Measurements from ENCODE around the gene BBS2.
A peak's percentile ranks its signal among the peaks of the same experiment; 100 is the strongest.

The BBS2 gene

DNA sequence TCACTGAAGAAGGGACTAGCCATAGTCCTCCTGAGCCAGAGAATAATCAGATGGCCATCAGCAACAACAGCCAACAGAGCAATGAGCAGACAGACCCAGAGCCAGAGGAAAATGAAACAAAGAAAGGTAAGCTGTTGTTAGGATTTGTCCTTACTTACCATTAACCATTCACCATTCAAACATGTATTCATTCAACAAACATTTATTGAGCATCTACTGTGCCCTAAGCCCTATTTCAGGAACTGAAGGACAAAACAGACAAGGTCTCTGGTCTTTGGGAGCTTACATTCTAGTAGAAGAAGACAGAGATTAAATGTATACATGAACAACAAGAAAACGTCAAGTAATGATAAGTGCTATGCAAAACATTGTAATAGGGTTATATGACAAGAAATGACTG, 49.2 kb downstream of the BBS2 start:
- no peak for DNase-seq

DNA sequence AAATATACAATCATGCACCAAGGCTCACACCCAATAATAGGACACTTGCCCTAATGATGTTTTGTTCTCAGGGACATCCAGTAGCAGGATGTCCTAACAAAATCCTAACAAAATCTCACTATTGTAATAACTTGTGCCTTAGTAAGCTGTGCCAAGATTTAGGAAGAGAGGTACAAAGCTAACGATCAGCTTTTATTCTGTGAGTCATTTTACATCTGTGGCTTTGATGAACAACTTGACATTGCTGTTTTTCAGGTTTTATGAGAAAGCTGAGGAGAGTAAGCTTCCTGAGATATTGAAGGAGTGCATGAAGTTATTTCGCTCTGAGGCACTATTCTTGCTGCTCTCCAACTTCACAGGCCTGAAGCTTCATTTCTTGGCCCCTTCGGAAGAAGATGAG, 49.6 kb downstream of the BBS2 start:
- DNase-seq: no peak

- no peak for DNase-seq
These were observed 50.1 kb downstream of the BBS2 start for GRCh38 chr16:56469748-56470147.

DNA sequence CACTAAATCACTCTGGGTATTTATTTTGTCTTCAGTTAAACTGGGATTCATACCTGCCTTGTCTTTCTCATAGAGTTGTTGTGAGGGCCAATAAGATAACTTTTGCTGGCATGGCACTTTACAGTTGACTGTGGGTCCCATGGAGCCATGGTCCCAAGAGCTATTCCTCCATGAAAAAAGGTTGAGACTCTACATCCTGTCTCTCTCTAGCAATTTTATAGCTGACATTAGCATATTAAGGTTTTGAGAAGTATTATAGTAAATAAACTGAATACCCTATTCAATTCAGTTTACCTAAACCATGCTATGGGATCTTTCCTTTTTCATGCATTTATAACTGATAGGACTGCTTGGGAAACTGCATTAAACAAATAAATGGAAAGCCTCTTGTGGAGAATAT, 51.0 kb downstream of the BBS2 start:
- DNase-seq: no peak

DNA sequence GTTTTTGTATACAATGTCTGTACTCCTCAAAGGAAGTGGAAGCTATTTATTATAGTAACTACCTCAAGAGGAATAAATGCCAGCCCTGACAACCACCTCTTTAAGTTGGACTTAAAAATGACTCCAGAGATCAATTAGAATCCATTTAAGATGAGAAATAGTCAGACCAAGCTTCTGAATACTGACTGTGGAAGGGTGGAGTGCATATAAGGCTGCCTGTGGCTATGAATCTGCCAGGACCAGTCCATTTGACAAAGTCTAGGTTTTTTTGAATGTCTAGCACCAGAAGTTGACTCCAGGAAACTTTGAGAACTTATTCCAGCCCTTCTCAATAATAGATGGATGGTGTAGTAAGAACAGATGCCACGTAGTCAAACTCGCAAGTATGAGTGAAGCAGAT, 53.5 kb downstream of the BBS2 start:
- no peak for DNase-seq

DNA sequence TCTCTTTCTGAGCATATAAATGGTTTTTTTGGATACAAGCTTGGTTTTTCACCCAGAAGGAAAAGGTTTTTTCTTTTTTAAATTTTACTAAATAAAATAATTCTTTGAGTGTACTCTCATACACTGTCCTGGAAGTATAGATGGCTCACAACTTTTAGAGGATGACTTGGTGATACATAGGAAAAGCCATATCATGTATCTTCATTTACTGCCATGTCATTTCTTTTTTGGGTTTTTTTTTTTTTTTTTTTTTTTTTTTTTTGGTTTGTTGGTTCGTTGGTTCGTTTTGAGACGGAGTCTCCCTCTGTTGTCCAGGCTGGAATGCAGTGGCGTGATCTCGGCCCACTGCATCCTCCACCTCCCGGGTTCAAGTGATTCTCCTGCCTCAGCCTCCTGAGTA, 56.7 kb downstream of the BBS2 start:
- DNase-seq: no peak

- no peak for DNase-seq
These were observed 57.6 kb downstream of the BBS2 start for GRCh38 chr16:56462064-56462796.

DNA sequence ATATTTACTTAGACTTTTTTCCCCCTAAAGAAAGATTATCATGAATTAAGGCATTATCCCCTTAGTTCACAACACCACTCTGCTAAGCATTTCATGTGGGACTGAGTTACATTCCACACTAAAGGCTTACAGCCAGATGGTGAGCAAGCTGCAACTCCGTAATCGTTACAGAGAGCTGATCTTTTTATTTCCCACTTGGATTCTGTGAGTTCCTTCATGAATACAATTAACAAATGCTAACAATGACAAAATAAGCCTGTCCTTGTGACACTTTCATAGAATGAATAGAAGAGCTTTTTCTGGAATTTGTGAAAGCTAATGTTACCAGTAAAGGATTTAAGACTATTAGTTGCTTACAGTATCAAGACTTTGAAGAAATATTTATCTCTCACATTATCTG, 59.7 kb downstream of the BBS2 start:
- no peak for DNase-seq

- DNase-seq: no peak
These were observed 61.8 kb downstream of the BBS2 start for GRCh38 chr16:56457927-56458470.

GRCh38 chr16:56451753-56452689, 67.8 kb downstream of the BBS2 start:
- peak; percentile 18 for DNase-seq

DNA sequence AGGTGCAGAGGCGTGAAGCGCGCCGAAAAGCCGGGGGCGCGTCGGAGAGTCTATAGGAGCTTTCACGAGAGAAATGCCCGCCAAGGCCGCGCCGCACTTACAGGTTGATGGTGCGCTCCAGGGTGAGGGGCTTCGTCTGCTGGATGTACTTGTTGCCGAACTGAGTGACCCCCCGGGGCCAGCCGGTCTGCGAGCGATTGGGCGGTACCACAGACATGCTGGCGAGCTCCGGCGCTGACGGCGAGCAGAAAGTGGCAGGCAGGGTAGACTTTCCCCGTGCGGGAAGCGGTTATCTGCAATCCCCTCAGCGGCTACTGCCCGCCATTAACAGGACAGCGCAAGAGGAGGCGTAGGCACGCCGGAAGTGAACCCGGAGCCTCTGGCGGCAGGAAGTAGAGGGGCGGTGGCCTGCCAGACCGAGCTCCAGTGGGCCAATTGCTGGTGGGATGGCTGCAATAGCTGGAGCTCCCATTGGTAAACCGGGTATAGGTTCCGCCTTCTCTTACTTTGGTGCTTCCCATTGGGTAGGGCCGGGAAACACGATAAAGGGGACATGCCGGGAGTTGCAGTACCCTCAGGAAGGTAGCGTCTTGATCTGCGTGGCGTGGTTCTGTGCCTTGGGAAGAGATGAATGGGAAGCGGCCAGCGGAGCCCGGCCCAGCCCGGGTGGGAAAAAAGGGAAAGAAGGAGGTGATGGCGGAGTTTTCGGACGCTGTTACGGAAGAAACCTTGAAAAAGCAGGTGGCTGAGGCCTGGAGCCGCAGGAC, 68.7 kb downstream of the BBS2 start, which contains the start of the genes NUDT21 and OGFOD1:
Gene NUDT21 (minus strand): TSS at position 347 of the 767 bp plus-strand sequence. CDS start 130 bp downstream, at position 217.
Gene OGFOD1 (plus strand): TSS at position 569 of the 767 bp plus-strand sequence. CDS start 59 bp downstream, at position 628.
- peak; percentile 97 for DNase-seq

GRCh38 chr16:56450275-56450985, 69.4 kb downstream of the BBS2 start:
- DNase-seq: no peak

DNA sequence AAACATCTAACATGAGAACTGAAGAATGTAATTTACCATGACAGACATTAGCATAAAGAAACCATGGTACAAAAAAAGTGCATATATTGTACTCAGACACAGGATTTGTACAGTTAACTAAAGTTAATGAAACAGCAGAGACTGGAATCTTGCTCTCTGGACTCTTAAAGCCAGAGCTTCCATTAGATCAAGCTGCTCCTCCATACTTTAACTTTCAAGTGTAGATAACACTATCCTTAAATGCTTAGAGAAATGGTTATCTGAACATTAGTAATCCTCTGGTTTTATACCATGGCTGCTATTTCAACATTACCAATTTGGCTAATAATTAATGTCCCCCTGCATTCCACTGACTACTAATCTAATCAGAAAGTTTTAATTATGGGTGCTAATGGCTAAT, 71.8 kb downstream of the BBS2 start:
- no peak for DNase-seq

- no peak for DNase-seq
These were observed 72.5 kb downstream of the BBS2 start for GRCh38 chr16:56447286-56447685.

- DNase-seq: no peak
These were observed 81.8 kb downstream of the BBS2 start for GRCh38 chr16:56438038-56438437.

- no peak for DNase-seq
These were observed 83.6 kb downstream of the BBS2 start for GRCh38 chr16:56436258-56436657.
